K562 (cell line): ENCODE data around the gene GNB2. TPM values are rescaled to one million over a fixed set of nuclear protein-coding genes. Genes with fewer than 3 reads are reported as not detected.
A peak's percentile ranks its signal among the peaks of the same experiment; 100 is the strongest.

Experiments used
- BRD9 ChIP-seq: fragments of 450-650 bp; IDR thresholded peaks from 2 replicates; pipeline ENCODE4 v1.6.1; 2018; ENCODE audit warnings: low read depth; ENCODE audit not compliant: partially characterized antibody
- DDX20 ChIP-seq: fragments of 450-650 bp; IDR thresholded peaks from 2 replicates; pipeline ENCODE4 v1.6.1; 2016; ENCODE audit warnings: missing genetic modification characterization, low read depth, mild to moderate bottlenecking, missing compliant biosample characterization, moderate library complexity
- FIP1L1 ChIP-seq: fragments of 200-400 bp; formaldehyde crosslinking; IDR thresholded peaks from 2 replicates; pipeline ENCODE4 v1.6.1; 2018; ENCODE audit warnings: mild to moderate bottlenecking, low read depth, low read length; ENCODE audit not compliant: poor library complexity, severe bottlenecking
- HLTF ChIP-seq: fragments of 450-650 bp; IDR thresholded peaks from 2 replicates; pipeline ENCODE4 v1.6.1; 2016
- MBD1 ChIP-seq: fragments of 250-450 bp; sonication (Bioruptor Pico); IDR thresholded peaks from 2 replicates; pipeline ENCODE4 v1.8.0; 2022; ENCODE audit warnings: inconsistent platforms
- MTA2 ChIP-seq: fragments of 450-650 bp; IDR thresholded peaks from 2 replicates; pipeline ENCODE4 v1.6.1; 2016; ENCODE audit warnings: low read depth
- POLR3G ChIP-seq: IDR thresholded peaks from 2 replicates; pipeline ENCODE4 v1.6.1; 2011; ENCODE audit not compliant: insufficient read length, insufficient replicate concordance; ENCODE audit errors: extremely low read depth
- PRDM10 ChIP-seq: fragments of 450-650 bp; IDR thresholded peaks from 2 replicates; pipeline ENCODE4 v1.6.1; 2018; ENCODE audit not compliant: partially characterized antibody
- ZMIZ1 ChIP-seq, 2 experiments: fragments of 150-350 bp in 1 of 2; IDR thresholded peaks; 2 replicates each; pipeline ENCODE4 v1.6.1; 2012 to 2016; ENCODE audit warnings: low read depth in 2 of 2, low read length in 2 of 2, mild to moderate bottlenecking in 1 of 2, moderate library complexity in 1 of 2
- ZNF253 ChIP-seq: fragments of 250-450 bp; sonication (Bioruptor Pico); conservative IDR thresholded peaks from 2 replicates; pipeline ENCODE4 v1.6.1; 2021; ENCODE audit warnings: mild to moderate bottlenecking
- ZNF263 ChIP-seq: sonication (generic); formaldehyde crosslinking; IDR thresholded peaks from 2 replicates; pipeline ENCODE4 v1.8.0; 2022; ENCODE audit warnings: mild to moderate bottlenecking, missing genetic modification reagents, borderline replicate concordance
- ZNF830 ChIP-seq: fragments of 250-450 bp; sonication (Bioruptor Pico); IDR thresholded peaks from 2 replicates; pipeline ENCODE4 v1.5.0; 2021; ENCODE audit warnings: mild to moderate bottlenecking
- polyA plus RNA-seq, 8 experiments: library from polyadenylated mRNA; depleted of rRNA in 4 of 8; stranded (reverse) in 5 of 8; unstranded in 3 of 8; fragments of >200 nt; fragmentation: Nextera tagmentation in 2 of 8; fragmentation: Illumina TruSeq in 1 of 8; extraction: Ambion mirVana in 2 of 8; extraction: Trizol in 1 of 8; gene quantifications; 2 replicates each; pipeline versions ENCODE4 v1.2.1 to v1.2.3, GENCODE V29; 2011 to 2014; ENCODE audit warnings: inconsistent platforms in 1 of 8, missing spikeins in 1 of 8
- total RNA-seq, 7 experiments: library from RNA; depleted of rRNA in 6 of 7; stranded (reverse); fragments of >200 nt in 6 of 7; fragmentation: Illumina TruSeq in 2 of 7; extraction: Trizol in 2 of 7; gene quantifications; 2 replicates each; pipeline versions ENCODE4 v1.2.1 to v1.2.3, GENCODE V29; 2011 to 2021; ENCODE audit warnings: low replicate concordance in 1 of 7
- TF ChIP-seq, protein P1 (sequence below): sonication (generic); formaldehyde crosslinking; IDR thresholded peaks from 2 replicates; pipeline ENCODE4 v1.8.1; 2023; ENCODE audit warnings: mild to moderate bottlenecking, missing genetic modification reagents
- TF ChIP-seq, protein P2 (sequence below), 2 experiments: fragments of 450-650 bp; IDR thresholded peaks; 2 replicates each; pipeline ENCODE4 v1.6.1; 2016

GNB2 gene
- total and polyA plus RNA-seq, 9 of the 15 experiments (the other 6 are each of a cell fraction or from before 2014, with no cell fraction given): 0.65 to 320 (median 104) TPM

DNA sequence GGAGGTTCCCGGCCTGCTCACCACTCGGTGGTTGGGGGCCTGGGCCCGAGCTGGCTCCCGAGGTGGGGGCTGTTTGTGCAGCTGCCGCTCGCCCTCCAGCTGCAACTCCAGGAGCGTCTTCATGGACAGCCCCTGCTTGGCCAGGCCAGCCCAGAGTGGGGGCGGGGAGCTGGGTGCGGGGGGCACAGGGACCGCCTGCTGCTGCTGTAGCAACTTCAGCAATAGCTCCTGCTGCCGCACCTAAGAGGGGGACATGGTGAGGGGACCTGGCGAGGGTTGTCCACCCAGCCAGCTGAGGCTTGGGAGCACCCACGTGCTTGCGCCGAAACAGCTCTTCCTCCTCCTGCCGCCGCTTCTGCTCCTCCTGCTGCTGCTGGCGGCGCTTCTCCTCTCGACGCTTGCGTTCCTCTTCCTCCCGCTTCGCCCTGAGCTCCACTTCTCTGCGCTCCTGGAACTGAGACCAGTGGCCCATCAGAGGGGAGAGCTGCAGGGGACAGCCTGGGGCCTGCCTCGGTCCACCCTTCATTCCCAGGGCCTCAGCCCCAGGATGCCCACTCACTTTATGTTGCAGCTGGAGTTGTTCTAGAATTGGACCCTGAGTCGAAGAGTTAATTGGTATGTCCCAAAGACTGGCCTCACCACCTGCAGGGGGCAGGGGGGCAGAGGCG is 9.6 kb downstream of the GNB2 start (continued):
- TF ChIP-seq MBD1 (CRISPR knock-in tag) (no peak), ZNF263 (CRISPR knock-in tag) (peak; percentile 92), POLR3G (no peak), ZNF253 (CRISPR knock-in tag) (no peak), ZNF830 (CRISPR knock-in tag) (no peak), ZMIZ1 (IDR thresholded peaks at IDR 0.05; ENCODE audit: low read depth in 2 of 2, low read length in 2 of 2) (no peak), FIP1L1 (peak; percentile 7), DDX20 (tag) (no peak), BRD9 (no peak), PRDM10 (peak; percentile 65), MTA2 (no peak), HLTF (no peak)
- TF ChIP-seq, protein P1, sequence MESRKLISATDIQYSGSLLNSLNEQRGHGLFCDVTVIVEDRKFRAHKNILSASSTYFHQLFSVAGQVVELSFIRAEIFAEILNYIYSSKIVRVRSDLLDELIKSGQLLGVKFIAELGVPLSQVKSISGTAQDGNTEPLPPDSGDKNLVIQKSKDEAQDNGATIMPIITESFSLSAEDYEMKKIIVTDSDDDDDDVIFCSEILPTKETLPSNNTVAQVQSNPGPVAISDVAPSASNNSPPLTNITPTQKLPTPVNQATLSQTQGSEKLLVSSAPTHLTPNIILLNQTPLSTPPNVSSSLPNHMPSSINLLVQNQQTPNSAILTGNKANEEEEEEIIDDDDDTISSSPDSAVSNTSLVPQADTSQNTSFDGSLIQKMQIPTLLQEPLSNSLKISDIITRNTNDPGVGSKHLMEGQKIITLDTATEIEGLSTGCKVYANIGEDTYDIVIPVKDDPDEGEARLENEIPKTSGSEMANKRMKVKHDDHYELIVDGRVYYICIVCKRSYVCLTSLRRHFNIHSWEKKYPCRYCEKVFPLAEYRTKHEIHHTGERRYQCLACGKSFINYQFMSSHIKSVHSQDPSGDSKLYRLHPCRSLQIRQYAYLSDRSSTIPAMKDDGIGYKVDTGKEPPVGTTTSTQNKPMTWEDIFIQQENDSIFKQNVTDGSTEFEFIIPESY (CRISPR knock-in tag): peak; percentile 62; the same call in 1 of the 2 replicates
- TF ChIP-seq, protein P2, sequence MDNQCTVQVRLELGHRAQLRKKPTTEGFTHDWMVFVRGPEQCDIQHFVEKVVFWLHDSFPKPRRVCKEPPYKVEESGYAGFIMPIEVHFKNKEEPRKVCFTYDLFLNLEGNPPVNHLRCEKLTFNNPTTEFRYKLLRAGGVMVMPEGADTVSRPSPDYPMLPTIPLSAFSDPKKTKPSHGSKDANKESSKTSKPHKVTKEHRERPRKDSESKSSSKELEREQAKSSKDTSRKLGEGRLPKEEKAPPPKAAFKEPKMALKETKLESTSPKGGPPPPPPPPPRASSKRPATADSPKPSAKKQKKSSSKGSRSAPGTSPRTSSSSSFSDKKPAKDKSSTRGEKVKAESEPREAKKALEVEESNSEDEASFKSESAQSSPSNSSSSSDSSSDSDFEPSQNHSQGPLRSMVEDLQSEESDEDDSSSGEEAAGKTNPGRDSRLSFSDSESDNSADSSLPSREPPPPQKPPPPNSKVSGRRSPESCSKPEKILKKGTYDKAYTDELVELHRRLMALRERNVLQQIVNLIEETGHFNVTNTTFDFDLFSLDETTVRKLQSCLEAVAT (IDR thresholded peaks at IDR 0.05): peak in 1 of 2 experiments; percentile 63; a peak in 1 of 4 replicates
